Type B pancreatic cell (in vitro differentiated cells): ENCODE measurements around the gene PARL. TPM values are rescaled to one million over a fixed set of nuclear protein-coding genes. Genes with fewer than 3 reads are reported as not detected.

Source experiments
- DNase-seq: peaks from one replicate; pipeline ENCODE4 v3.0.0; 2021; ENCODE audit warnings: mixed read lengths; ENCODE audit not compliant: unreplicated experiment; ENCODE audit errors: extremely low spot score
- H3K27ac Mint-ChIP-seq: 2 replicates; pipeline ENCODE4 v1.8.0; 2021; ENCODE audit warnings: mild to moderate bottlenecking, mixed read lengths
- H3K27me3 Mint-ChIP-seq: 2 replicates; pipeline ENCODE4 v1.8.0; 2021; ENCODE audit warnings: mixed read lengths
- H3K36me3 Mint-ChIP-seq: 2 replicates; pipeline ENCODE4 v1.8.0; 2021; ENCODE audit warnings: mixed read lengths
- H3K4me1 Mint-ChIP-seq: one replicate; pipeline ENCODE4 v1.8.0; 2021; ENCODE audit warnings: mixed read lengths; ENCODE audit not compliant: unreplicated experiment
- H3K4me3 Mint-ChIP-seq: 2 replicates; pipeline ENCODE4 v1.8.0; 2021; ENCODE audit warnings: mild to moderate bottlenecking, mixed read lengths
- H3K9me3 Mint-ChIP-seq: 2 replicates; pipeline ENCODE4 v1.8.0; 2021; ENCODE audit warnings: mixed read lengths
- CTCF ChIP-seq: fragments of 200-600 bp; sonication (generic); conservative IDR thresholded peaks from 2 replicates; pipeline ENCODE4 v1.5.0; 2021; ENCODE audit warnings: antibody characterized with exemption, mild to moderate bottlenecking
- total RNA-seq: library from RNA; stranded (reverse); gene quantifications from 2 replicates; pipeline ENCODE4 v1.2.1, GENCODE V29; 2021; ENCODE audit warnings: low replicate concordance

PARL gene
- total RNA-seq, 1 donor from 2014 or later = 53.1 TPM

GRCh38 chr3:183797996-183798395 is 86.7 kb downstream of the PARL start:
- Mint-ChIP-seq H3K27ac (no peak overlapping the region), H3K4me3 (no peak overlapping the region), H3K27me3 (no peaks in the 10 kb centered on the region), H3K36me3 (peaks cover 29% of the 10 kb centered on the region), H3K9me3 (no peaks in the 10 kb centered on the region), H3K4me1 (no peaks in the 10 kb centered on the region)
- DNase-seq = no peak
- no peak for TF ChIP-seq CTCF

GRCh38 chr3:183796372-183796771 is 88.3 kb downstream of the PARL start:
- Mint-ChIP-seq H3K27ac (no peak overlapping the region), H3K36me3 (peaks cover 39% of the 10 kb centered on the region), H3K9me3 (no peaks in the 10 kb centered on the region), H3K27me3 (no peaks in the 10 kb centered on the region), H3K4me3 (no peak overlapping the region), H3K4me1 (no peaks in the 10 kb centered on the region)
- TF ChIP-seq CTCF = no peak
- DNase-seq = no peak

DNA sequence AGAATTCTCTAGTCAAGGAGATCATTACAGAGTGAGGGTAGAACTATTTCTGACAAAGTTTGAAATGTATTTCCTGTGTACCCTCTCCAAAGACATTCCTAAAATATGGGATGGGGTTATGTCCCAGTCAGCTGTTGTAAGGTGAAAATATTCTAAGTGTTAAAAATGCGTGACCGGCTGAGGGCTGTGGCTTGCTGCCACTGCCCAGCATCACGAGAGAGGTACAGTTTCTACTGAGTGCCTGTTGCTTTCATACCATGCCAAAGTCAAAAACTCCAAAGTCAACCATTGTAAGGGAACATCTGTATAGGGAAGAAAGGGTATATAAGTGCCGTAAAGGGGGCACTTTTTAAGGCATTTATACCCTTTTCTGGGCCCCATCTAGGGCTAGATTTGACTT is 90.2 kb downstream of the PARL start:
- no peaks in the 10 kb centered on the region for H3K27me3 Mint-ChIP-seq
- H3K4me1 Mint-ChIP-seq = no peaks in the 10 kb centered on the region
- TF ChIP-seq CTCF = no peak
- H3K9me3 Mint-ChIP-seq = no peaks in the 10 kb centered on the region
- H3K4me3 Mint-ChIP-seq = no peak overlapping the region
- peaks cover 35% of the 10 kb centered on the region for H3K36me3 Mint-ChIP-seq
- no peak overlapping the region for H3K27ac Mint-ChIP-seq
- DNase-seq = no peak

GRCh38 chr3:183792976-183793375 is 91.7 kb downstream of the PARL start:
- no peak overlapping the region for H3K27ac Mint-ChIP-seq
- peaks cover 36% of the 10 kb centered on the region for H3K36me3 Mint-ChIP-seq
- no peaks in the 10 kb centered on the region for H3K4me1 Mint-ChIP-seq
- no peak for TF ChIP-seq CTCF
- H3K4me3 Mint-ChIP-seq = no peak overlapping the region
- no peaks in the 10 kb centered on the region for H3K9me3 Mint-ChIP-seq
- no peaks in the 10 kb centered on the region for H3K27me3 Mint-ChIP-seq
- DNase-seq = no peak

DNA sequence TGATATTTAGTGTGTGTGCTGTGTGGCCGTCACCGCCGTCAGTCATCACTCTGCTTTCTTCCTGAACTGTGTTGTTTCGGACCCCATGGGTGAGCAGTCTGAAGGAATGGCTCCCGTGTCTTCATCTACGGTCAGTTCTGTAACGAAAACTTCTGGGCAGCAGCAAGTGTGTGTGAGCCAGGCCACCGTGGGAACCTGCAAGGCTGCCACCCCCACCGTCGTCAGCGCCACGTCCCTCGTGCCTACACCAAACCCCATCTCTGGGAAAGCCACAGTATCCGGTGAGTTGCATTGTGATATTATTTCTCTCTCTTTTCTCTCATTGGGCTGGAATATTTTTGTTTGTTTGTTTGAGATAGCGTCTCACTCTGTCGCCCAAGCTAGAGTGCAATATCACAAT is 94.0 kb downstream of the PARL start:
- DNase-seq = no peak
- H3K36me3 Mint-ChIP-seq = peaks cover 46% of the 10 kb centered on the region
- no peak overlapping the region for H3K27ac Mint-ChIP-seq

More for the DNA sequence above, 94.0 kb downstream of the PARL start:
- Mint-ChIP-seq H3K9me3 (no peaks in the 10 kb centered on the region), H3K27me3 (no peaks in the 10 kb centered on the region), H3K4me1 (no peaks in the 10 kb centered on the region), H3K4me3 (no peak overlapping the region)
- TF ChIP-seq CTCF = no peak
